H9 (cell line): ENCODE measurements around the gene SWAP70. TPM values are rescaled to one million over a fixed set of nuclear protein-coding genes. Genes with fewer than 3 reads are reported as not detected.
A peak's percentile ranks its signal among the peaks of the same experiment; 100 is the strongest.

Experiments used
- DNase-seq: peaks from one replicate; pipeline ENCODE4 v3.0.0-alpha.2; 2017
- H2AFZ ChIP-seq: one replicate; pipeline ENCODE4 v1.6.1; 2013; ENCODE audit warnings: mild to moderate bottlenecking, low read length, control low read depth, moderate library complexity
- H2AK5ac ChIP-seq: 2 replicates; pipeline ENCODE4 v1.6.1; 2013; ENCODE audit warnings: low read length, control low read depth, mixed read lengths; ENCODE audit not compliant: insufficient read length
- H2BK120ac ChIP-seq: one replicate; pipeline ENCODE4 v1.6.1; 2013; ENCODE audit warnings: low read depth, mild to moderate bottlenecking, low read length, control low read depth, inconsistent platforms; ENCODE audit not compliant: poor library complexity, severe bottlenecking
- H2BK12ac ChIP-seq: 2 replicates; pipeline ENCODE4 v1.6.1; 2013; ENCODE audit warnings: low read length, control low read depth, mixed read lengths, low read depth; ENCODE audit not compliant: insufficient read length
- H2BK15ac ChIP-seq: 2 replicates; pipeline ENCODE4 v1.6.1; 2013; ENCODE audit warnings: low read depth, low read length, control low read depth
- H2BK20ac ChIP-seq: one replicate; pipeline ENCODE4 v1.6.1; 2013; ENCODE audit warnings: low read depth, mild to moderate bottlenecking, low read length, control low read depth, inconsistent platforms; ENCODE audit not compliant: poor library complexity, severe bottlenecking
- H2BK5ac ChIP-seq: 2 replicates; pipeline ENCODE4 v1.6.1; 2013; ENCODE audit warnings: low read length, control low read depth, mixed read lengths; ENCODE audit not compliant: insufficient read length
- H3K14ac ChIP-seq: 2 replicates; pipeline ENCODE4 v1.6.1; 2013; ENCODE audit warnings: low read length, control low read depth; ENCODE audit not compliant: insufficient read depth
- H3K18ac ChIP-seq: 2 replicates; pipeline ENCODE4 v1.6.1; 2013; ENCODE audit warnings: low read depth, mild to moderate bottlenecking, mixed read lengths, low read length, control low read depth; ENCODE audit not compliant: insufficient read length
- H3K23ac ChIP-seq: 2 replicates; pipeline ENCODE4 v1.6.1; 2013; ENCODE audit warnings: low read length, control low read depth, mixed read lengths, low read depth; ENCODE audit not compliant: insufficient read length
- H3K23me2 ChIP-seq: 2 replicates; pipeline ENCODE4 v1.6.1; 2013; ENCODE audit warnings: low read depth, mild to moderate bottlenecking, mixed read lengths, low read length, control low read depth; ENCODE audit not compliant: insufficient read length, poor library complexity, severe bottlenecking
- H3K27ac ChIP-seq: 2 replicates; pipeline ENCODE4 v1.5.1; 2013; ENCODE audit warnings: low read length, control low read depth, mixed read lengths, low read depth; ENCODE audit not compliant: insufficient read length
- H3K27me3 ChIP-seq: 2 replicates; pipeline ENCODE4 v1.6.1; 2013; ENCODE audit warnings: low read length, control low read depth, inconsistent platforms; ENCODE audit not compliant: insufficient read depth
- H3K4ac ChIP-seq: 2 replicates; pipeline ENCODE4 v1.6.1; 2013; ENCODE audit warnings: low read depth, mild to moderate bottlenecking, control low read depth, inconsistent platforms, low read length, moderate library complexity
- H3K4me1 ChIP-seq: 2 replicates; pipeline ENCODE4 v1.6.1; 2013; ENCODE audit warnings: low read length, control low read depth, inconsistent platforms; ENCODE audit not compliant: insufficient read depth
- H3K4me2 ChIP-seq: 2 replicates; pipeline ENCODE4 v1.6.1; 2013; ENCODE audit warnings: low read length, control low read depth, mixed read lengths; ENCODE audit not compliant: insufficient read length, insufficient read depth
- H3K56ac ChIP-seq: 2 replicates; pipeline ENCODE4 v1.6.1; 2013; ENCODE audit warnings: low read depth, mild to moderate bottlenecking, mixed read lengths, low read length, control low read depth; ENCODE audit not compliant: insufficient read length
- H3K79me1 ChIP-seq: 2 replicates; pipeline ENCODE4 v1.6.1; 2013; ENCODE audit warnings: low read depth, mild to moderate bottlenecking, moderate library complexity, low read length, control low read depth, inconsistent platforms; ENCODE audit not compliant: insufficient read depth, poor library complexity, severe bottlenecking
- H3K79me2 ChIP-seq: 2 replicates; pipeline ENCODE4 v1.6.1; 2013; ENCODE audit warnings: low read length, control low read depth, inconsistent platforms; ENCODE audit not compliant: insufficient read depth
- H3K9ac ChIP-seq: 2 replicates; pipeline ENCODE4 v1.6.1; 2013; ENCODE audit warnings: low read length, control low read depth, mixed read lengths; ENCODE audit not compliant: insufficient read length; ENCODE audit errors: extremely low read depth
- H3K9me3 ChIP-seq: one replicate; pipeline ENCODE4 v1.6.1; 2013; ENCODE audit warnings: low read depth, low read length, inconsistent platforms; ENCODE audit not compliant: control insufficient read depth
- H3T11ph ChIP-seq: one replicate; pipeline ENCODE4 v1.6.1; 2013; ENCODE audit warnings: mild to moderate bottlenecking, low read length, control low read depth, inconsistent platforms
- H4K20me1 ChIP-seq: one replicate; pipeline ENCODE4 v1.6.1; 2013; ENCODE audit not compliant: control insufficient read depth, insufficient read length, insufficient read depth
- H4K5ac ChIP-seq: 2 replicates; pipeline ENCODE4 v1.6.1; 2013; ENCODE audit warnings: low read depth, mild to moderate bottlenecking, mixed read lengths, low read length, control low read depth; ENCODE audit not compliant: insufficient read length
- H4K8ac ChIP-seq: replicated peaks from 2 replicates; pipeline ENCODE4 v1.6.1; 2013; ENCODE audit warnings: low read length, control low read depth, mixed read lengths, low read depth; ENCODE audit not compliant: insufficient read length
- H4K91ac ChIP-seq: 2 replicates; pipeline ENCODE4 v1.6.1; 2013; ENCODE audit warnings: low read depth, mild to moderate bottlenecking, moderate library complexity, mixed read lengths, low read length, control low read depth; ENCODE audit not compliant: insufficient read length
- H3K27ac Mint-ChIP-seq, 3 experiments: 2 replicates in 2 of 3; 3 replicates in 1 of 3; pipeline ENCODE4 v1.8.0; 2020 to 2021; ENCODE audit warnings: mixed read lengths in 3 of 3, mild to moderate bottlenecking in 1 of 3, moderate library complexity in 1 of 3
- H3K27me3 Mint-ChIP-seq: 2 replicates; pipeline ENCODE4 v1.8.0; 2021; ENCODE audit warnings: low read depth, mild to moderate bottlenecking, moderate library complexity, mixed read lengths
- H3K36me3 Mint-ChIP-seq, 3 experiments: 2 replicates in 2 of 3; 3 replicates in 1 of 3; pipeline ENCODE4 v1.8.0; 2020 to 2021; ENCODE audit warnings: low read depth in 3 of 3, mixed read lengths in 3 of 3; ENCODE audit not compliant: insufficient read depth in 1 of 3
- H3K4me1 Mint-ChIP-seq, 2 experiments: 2 replicates each; pipeline ENCODE4 v1.8.0; 2020; ENCODE audit warnings: mixed read lengths in 2 of 2
- H3K4me3 Mint-ChIP-seq, 2 experiments: 2 replicates in 1 of 2; 3 replicates in 1 of 2; pipeline ENCODE4 v1.8.0; 2020 to 2021; ENCODE audit warnings: mild to moderate bottlenecking in 2 of 2, mixed read lengths in 2 of 2, moderate library complexity in 1 of 2
- H3K9me3 Mint-ChIP-seq, 2 experiments: 2 replicates in 1 of 2; 3 replicates in 1 of 2; pipeline ENCODE4 v1.8.0; 2020; ENCODE audit warnings: mild to moderate bottlenecking in 2 of 2, mixed read lengths in 2 of 2, moderate library complexity in 1 of 2
- WGBS: extraction: QIAGEN DNeasy Blood & Tissue Kit; methylation state at CpG from one replicate; pipeline ENCODE4 v1.1.7; 2013; ENCODE audit warnings: missing lambda C conversion rate, low lambda C conversion rate, mixed read lengths; ENCODE audit not compliant: insufficient read length; ENCODE audit errors: extremely low coverage; 5-methylcytosine and 5-hydroxymethylcytosine counted together
- total RNA-seq: library from RNA; stranded (reverse); gene quantifications from 2 replicates; pipeline ENCODE4 v1.2.1, GENCODE V29; 2021
- TF ChIP-seq, protein P1 (sequence below): fragments of 200-600 bp; sonication (generic); conservative IDR thresholded peaks from 3 replicates; pipeline ENCODE4 v1.8.0; 2021; ENCODE audit warnings: antibody characterized with exemption, mild to moderate bottlenecking

The SWAP70 gene
- total RNA-seq, 1 experiment from 2014 or later, result 34.4 TPM

DNA sequence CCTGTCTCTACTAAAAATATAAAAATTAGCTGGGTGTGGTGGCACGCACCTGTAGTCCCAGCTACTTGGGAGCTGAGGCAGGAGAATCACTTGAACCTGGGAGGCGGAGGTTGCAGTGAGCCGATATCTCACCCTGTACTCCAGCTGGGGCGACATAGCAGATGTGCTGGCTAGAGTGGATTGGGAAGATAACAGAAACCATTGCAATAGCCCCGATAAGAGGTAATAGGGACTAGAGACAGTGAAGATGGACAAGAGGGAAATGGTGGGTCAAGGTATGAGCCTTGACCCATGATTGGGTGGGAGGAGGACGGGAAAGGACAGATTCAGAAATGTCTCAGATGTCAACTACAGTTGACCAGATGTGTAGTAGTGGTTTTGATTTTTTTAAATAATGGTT lies 6.1 kb downstream of the SWAP70 start:
- no CpG with 5 or more reads among the region's 6 CpGs for WGBS

More for the DNA sequence above, 6.1 kb downstream of the SWAP70 start:
- H3K56ac ChIP-seq, result no peak overlapping the region
- no peak overlapping the region for H2BK15ac ChIP-seq
- no peak overlapping the region for H2BK5ac ChIP-seq
- peaks cover 16 to 28% of the 10 kb centered on the region in 2 experiments for H3K4me1 Mint-ChIP-seq
- no peak overlapping the region for H3K4ac ChIP-seq
- no peak overlapping the region for H3T11ph ChIP-seq
- peaks cover 7% of the 10 kb centered on the region; the same call in 1 of the 2 replicates for H3K79me2 ChIP-seq
- H2AFZ ChIP-seq, result no peak overlapping the region
- H4K20me1 ChIP-seq, result no peaks in the 10 kb centered on the region
- no peak overlapping the region for H3K9ac ChIP-seq
- H4K91ac ChIP-seq, result no peak overlapping the region
- no peak overlapping the region for H3K14ac ChIP-seq
- H4K8ac ChIP-seq, result no peak overlapping the region
- no peak overlapping the region for H2AK5ac ChIP-seq
- no peaks in the 10 kb centered on the region for H3K9me3 ChIP-seq
- no peak overlapping the region for H3K4me3 Mint-ChIP-seq
- H3K79me1 ChIP-seq, result peaks cover 2% of the 10 kb centered on the region
- no peaks in the 10 kb centered on the region for H3K27me3 Mint-ChIP-seq
- H3K4me2 ChIP-seq, result no peak overlapping the region
- no peak overlapping the region for H2BK20ac ChIP-seq
- H3K36me3 Mint-ChIP-seq, result peaks cover 22 to 45% (median 24%) of the 10 kb centered on the region in 3 experiments
- H3K27ac ChIP-seq, result no peak overlapping the region
- H3K9me3 Mint-ChIP-seq, result peaks cover 10 to 12% of the 10 kb centered on the region in 2 experiments
- TF ChIP-seq, protein P1, sequence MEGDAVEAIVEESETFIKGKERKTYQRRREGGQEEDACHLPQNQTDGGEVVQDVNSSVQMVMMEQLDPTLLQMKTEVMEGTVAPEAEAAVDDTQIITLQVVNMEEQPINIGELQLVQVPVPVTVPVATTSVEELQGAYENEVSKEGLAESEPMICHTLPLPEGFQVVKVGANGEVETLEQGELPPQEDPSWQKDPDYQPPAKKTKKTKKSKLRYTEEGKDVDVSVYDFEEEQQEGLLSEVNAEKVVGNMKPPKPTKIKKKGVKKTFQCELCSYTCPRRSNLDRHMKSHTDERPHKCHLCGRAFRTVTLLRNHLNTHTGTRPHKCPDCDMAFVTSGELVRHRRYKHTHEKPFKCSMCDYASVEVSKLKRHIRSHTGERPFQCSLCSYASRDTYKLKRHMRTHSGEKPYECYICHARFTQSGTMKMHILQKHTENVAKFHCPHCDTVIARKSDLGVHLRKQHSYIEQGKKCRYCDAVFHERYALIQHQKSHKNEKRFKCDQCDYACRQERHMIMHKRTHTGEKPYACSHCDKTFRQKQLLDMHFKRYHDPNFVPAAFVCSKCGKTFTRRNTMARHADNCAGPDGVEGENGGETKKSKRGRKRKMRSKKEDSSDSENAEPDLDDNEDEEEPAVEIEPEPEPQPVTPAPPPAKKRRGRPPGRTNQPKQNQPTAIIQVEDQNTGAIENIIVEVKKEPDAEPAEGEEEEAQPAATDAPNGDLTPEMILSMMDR, result no peak
- H3K27me3 ChIP-seq, result no peaks in the 10 kb centered on the region
- H3K4me1 ChIP-seq, result peaks cover 1% of the 10 kb centered on the region; the same call in 1 of the 2 replicates
- H2BK12ac ChIP-seq, result no peak overlapping the region
- no peak for DNase-seq
- no peak overlapping the region for H4K5ac ChIP-seq
- H3K23ac ChIP-seq, result no peak overlapping the region
- H3K23me2 ChIP-seq, result peaks cover under 1% of the 10 kb centered on the region
- no peak overlapping the region for H2BK120ac ChIP-seq
- peak overlapping the region in 1 of 3 experiments; percentile 46; a peak in 2 of 7 replicates for H3K27ac Mint-ChIP-seq
- no peak overlapping the region for H3K18ac ChIP-seq
